Measurements from ENCODE around the gene ZNF668. TPM values are rescaled to one million over a fixed set of nuclear protein-coding genes. Genes with fewer than 3 reads are reported as not detected.

ZNF668 gene
- total and polyA plus RNA-seq, 2 of the 13 experiments (the other 11 are each of a cell fraction or from before 2014, with no cell fraction given) = 3.8 to 9.8 TPM

DNA sequence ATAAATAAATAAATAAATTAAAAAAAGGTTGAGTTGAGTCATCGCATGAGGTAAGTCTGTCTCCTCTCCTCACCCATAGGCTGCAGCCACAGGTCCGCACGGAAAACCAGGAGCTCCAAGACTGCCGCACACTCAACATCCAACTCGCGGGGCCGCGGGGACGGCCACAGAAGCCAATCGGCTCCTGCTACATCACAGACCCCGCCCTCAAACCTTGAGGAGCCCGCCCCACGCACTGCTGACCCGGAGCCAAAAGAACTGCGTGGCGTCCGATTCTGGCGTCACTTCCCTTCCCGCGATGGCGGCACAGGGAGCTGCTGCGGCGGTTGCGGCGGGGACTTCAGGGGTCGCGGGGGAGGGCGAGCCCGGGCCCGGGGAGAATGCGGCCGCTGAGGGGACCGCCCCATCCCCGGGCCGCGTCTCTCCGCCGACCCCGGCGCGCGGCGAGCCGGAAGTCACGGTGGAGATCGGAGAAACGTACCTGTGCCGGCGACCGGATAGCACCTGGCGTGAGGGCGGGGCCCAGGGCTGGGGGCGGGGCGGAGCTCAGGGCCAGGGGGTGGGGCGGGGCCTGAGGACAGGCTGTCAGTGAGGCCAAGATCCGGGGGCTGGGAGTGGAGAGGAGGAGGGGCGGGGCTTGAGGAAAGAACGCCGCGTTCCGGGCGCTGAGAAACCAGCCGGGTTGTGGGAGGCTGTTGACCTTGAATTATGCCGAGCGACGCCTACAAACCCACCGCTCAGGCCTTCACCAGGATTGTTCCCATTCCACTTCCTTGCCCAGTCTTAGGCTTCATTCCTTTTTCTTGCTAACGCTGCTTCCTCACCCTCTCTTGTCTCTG is 43.6 kb upstream of the ZNF668 start, which contains the start of gene KAT8 (continued):
- no peak for TF ChIP-seq ZNF879 (CRISPR knock-in tag; IDR thresholded peaks at IDR 0.05)
- TF ChIP-seq DR1 (CRISPR knock-in tag; IDR thresholded peaks at IDR 0.05) = no peak; the same call in 1 of the 2 replicates
- peak; percentile 94 for TF ChIP-seq ATAD3A (CRISPR knock-in tag; IDR thresholded peaks at IDR 0.05)
- TF ChIP-seq ZSCAN20 (CRISPR knock-in tag; IDR thresholded peaks at IDR 0.05; ENCODE audit: borderline replicate concordance) = 0 out of 2 replicates have a peak, but pooled peaks have one; percentile 6
- peak; percentile 93 for TF ChIP-seq TARDBP (CRISPR knock-in tag; IDR thresholded peaks at IDR 0.05)
- TF ChIP-seq SOX13 (IDR thresholded peaks at IDR 0.05) = no peak; the same call in 1 of the 2 replicates
- peak in 1 of 2 experiments; percentile 25; a peak in 1 of 4 replicates for TF ChIP-seq SOX13 (CRISPR knock-in tag; conservative IDR thresholded peaks at IDR 0.05 in 1 of 2, IDR thresholded peaks at IDR 0.05 in 1 of 2)

DNA sequence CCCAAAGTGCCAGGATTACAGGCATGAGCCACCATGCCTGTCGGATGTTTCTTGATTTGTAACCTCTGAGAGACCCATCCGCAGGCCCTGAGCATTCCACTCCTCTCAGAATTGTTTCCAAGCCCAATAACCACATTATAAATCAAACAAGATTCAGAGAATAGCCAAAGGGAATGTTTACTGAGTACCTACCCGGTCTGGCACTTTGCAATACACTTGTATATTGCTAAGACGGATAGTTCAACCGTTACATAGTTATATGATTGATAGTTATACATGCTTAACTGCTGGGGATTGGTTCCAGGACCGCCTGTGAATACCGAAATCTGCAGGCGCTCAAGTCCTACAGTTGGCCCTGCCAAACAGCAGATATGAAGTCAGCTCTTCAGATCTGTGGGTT is 40.4 kb upstream of the ZNF668 start:
- BruUV-seq (replicated peaks) = no TSS peak
- H3K9ac ChIP-seq (ENCODE audit: insufficient read depth, low read depth, low read length) = no peak overlapping the region
- in situ Hi-C loops (cut with HindIII; ENCODE audit: extremely low pct_ligation_motif_present, low pct_unique_long_range_greater_than_20kb) (no loop called here), intact Hi-C loops (cut with micrococcal nuclease; ENCODE audit: unreplicated experiment) (no loop called here)
- peaks cover 21 to 35% of the 10 kb centered on the region in 2 experiments for H3K36me3 ChIP-seq (replicated peaks in 1 of 2; ENCODE audit: control insufficient read depth in 1 of 2, insufficient read depth in 2 of 2, low read length in 2 of 2)
- no peaks in the 10 kb centered on the region for H3K9me3 ChIP-seq (ENCODE audit: low read length)
- peaks cover 18% of the 10 kb centered on the region for H3K79me2 ChIP-seq (ENCODE audit: insufficient read depth, low read length)
- H2AFZ ChIP-seq (ENCODE audit: low read length) = no peak overlapping the region
- ATAC-seq = no peak
- 0 out of 2 replicates have a peak, but pooled peaks cover 3% of the 10 kb centered on the region for H4K20me1 ChIP-seq (ENCODE audit: insufficient read depth, low read length)
- no peak for FAIRE-seq
- H3K27ac ChIP-seq (ENCODE audit: extremely low read length, insufficient read depth, low read length) = peak overlapping the region; percentile 10
- no peak for DNase-seq (ENCODE audit: low spot score)
- H3K4me1 ChIP-seq (ENCODE audit: insufficient read depth, low read length) = peaks cover 45% of the 10 kb centered on the region
- H3K27me3 ChIP-seq (ENCODE audit: control insufficient read depth in 1 of 2, insufficient read depth in 2 of 2, low read length in 2 of 2) = no peaks in the 10 kb centered on the region; a peak in 1 of 5 replicates
- H3K4me3 ChIP-seq (replicated peaks in 1 of 3; ENCODE audit: insufficient read depth in 1 of 3, low read depth in 2 of 3, low read length in 3 of 3) = no peak overlapping the region
- ChIA-PET CTCF (ENCODE audit: low intra/inter-chr PET ratio, low total read pairs) (no interaction called here), POLR2A (interaction anchor here (1.0 to 3.3 kb wide), 7 partner anchors 11 to 129 kb away, joined by 3 to 21 read pairs (median 4); partner anchors contain the start of gene HSD3B7)
- WGBS (ENCODE audit: low lambda C conversion rate) = 88% methylated on average over 8 of the region's 8 CpGs
- TF ChIP-seq ZNF570 (CRISPR knock-in tag; IDR thresholded peaks at IDR 0.05; ENCODE audit: borderline replicate concordance) = no peak
- TF ChIP-seq ZNF441 (CRISPR knock-in tag; IDR thresholded peaks at IDR 0.05; ENCODE audit: borderline replicate concordance) = 0 out of 2 replicates have a peak, but pooled peaks have one; percentile 32
- no peak for TF ChIP-seq KDM2A (CRISPR knock-in tag; IDR thresholded peaks at IDR 0.05; ENCODE audit: borderline replicate concordance, low read depth)
- TF ChIP-seq ZFP36 (IDR thresholded peaks at IDR 0.05; ENCODE audit: borderline replicate concordance, low read depth, low read length, partially characterized antibody) = no peak
- TF ChIP-seq SATB2 (CRISPR knock-in tag; IDR thresholded peaks at IDR 0.05) = no peak
- TF ChIP-seq, protein P1, sequence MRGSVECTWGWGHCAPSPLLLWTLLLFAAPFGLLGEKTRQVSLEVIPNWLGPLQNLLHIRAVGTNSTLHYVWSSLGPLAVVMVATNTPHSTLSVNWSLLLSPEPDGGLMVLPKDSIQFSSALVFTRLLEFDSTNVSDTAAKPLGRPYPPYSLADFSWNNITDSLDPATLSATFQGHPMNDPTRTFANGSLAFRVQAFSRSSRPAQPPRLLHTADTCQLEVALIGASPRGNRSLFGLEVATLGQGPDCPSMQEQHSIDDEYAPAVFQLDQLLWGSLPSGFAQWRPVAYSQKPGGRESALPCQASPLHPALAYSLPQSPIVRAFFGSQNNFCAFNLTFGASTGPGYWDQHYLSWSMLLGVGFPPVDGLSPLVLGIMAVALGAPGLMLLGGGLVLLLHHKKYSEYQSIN (CRISPR knock-in tag; IDR thresholded peaks at IDR 0.05; ENCODE audit: borderline replicate concordance) = no peak
- TF ChIP-seq PITX1 (CRISPR knock-in tag; IDR thresholded peaks at IDR 0.05) = 0 out of 2 replicates have a peak, but pooled peaks have one; percentile 5
- no peak overlapping the region; the same call in 1 of the 2 replicates for H3K4me2 ChIP-seq (ENCODE audit: low read depth, low read length)

Data from HepG2 (cell line).